ENCODE results near the gene S100A4.
A peak's percentile ranks its signal among the peaks of the same experiment; 100 is the strongest.

The S100A4 gene

GRCh38 chr1:153507926-153508583 lies 37.6 kb downstream of the S100A4 start:
- no peak for DNase-seq (ENCODE audit: low read depth)

GRCh38 chr1:153506831-153507413 lies 38.7 kb downstream of the S100A4 start:
- no peak for DNase-seq (ENCODE audit: low read depth)

- DNase-seq (ENCODE audit: low read depth) = no peak
Measured at GRCh38 chr1:153506386-153506785, 39.2 kb downstream of the S100A4 start.

GRCh38 chr1:153505576-153505975 lies 40.0 kb downstream of the S100A4 start:
- DNase-seq (ENCODE audit: low read depth) = no peak

GRCh38 chr1:153503766-153504165 lies 41.8 kb downstream of the S100A4 start:
- no peak for DNase-seq (ENCODE audit: low read depth)

GRCh38 chr1:153498746-153499145 lies 46.9 kb downstream of the S100A4 start:
- DNase-seq (ENCODE audit: low read depth) = no peak

GRCh38 chr1:153495536-153495935 lies 50.1 kb downstream of the S100A4 start:
- no peak for DNase-seq (ENCODE audit: low read depth)

GRCh38 chr1:153494976-153495535 lies 50.5 kb downstream of the S100A4 start:
- DNase-seq (ENCODE audit: low read depth) = peak; percentile 65
